ENCODE results near the gene REV1.

- TF ChIP-seq EZH2phosphoT487 (IDR thresholded peaks at IDR 0.05; ENCODE audit: insufficient read depth, low read depth) (no peak), EZH2 (IDR thresholded peaks at IDR 0.05; ENCODE audit: insufficient read depth, poor library complexity, severe bottlenecking) (no peak)
Observed at GRCh38 chr2:99520195-99520594, 30.4 kb upstream of the REV1 start.

All from GM23248 (cell line).